Measurements from ENCODE around the gene SLC29A1. TPM values are rescaled to one million over a fixed set of nuclear protein-coding genes. Genes with fewer than 3 reads are reported as not detected.

Gene SLC29A1
- total RNA-seq, 2 donors from 2014 or later = 17.0 to 19.1 TPM

GRCh38 chr6:44245391-44245911 is 22.1 kb downstream of the SLC29A1 start:
- Histone ChIP-seq H3K27me3 (no peaks in the 10 kb centered on the region), H3K9ac (ENCODE audit: low read depth in 2 of 2, low read length in 2 of 2) (peak overlapping the region; percentile 91 to 100), H3K9me3 (no peaks in the 10 kb centered on the region), H3K4me1 (peaks cover 4% of the 10 kb centered on the region), H3K36me3 (peaks cover 7% of the 10 kb centered on the region), H3K4me3 (peak overlapping the region; percentile 91), H3K27ac (peak overlapping the region; percentile 97)
- no peak for DNase-seq
- no peak for TF ChIP-seq CTCF (IDR thresholded peaks at IDR 0.05)
- intact Hi-C loops (cut with DNase I) = no loop called here

GRCh38 chr6:44245912-44246662 is 22.7 kb downstream of the SLC29A1 start:
- peak; percentile 92 for DNase-seq
- Histone ChIP-seq H3K36me3 (peaks cover 14% of the 10 kb centered on the region), H3K27ac (peak overlapping the region; percentile 97), H3K9ac (ENCODE audit: low read depth in 2 of 2, low read length in 2 of 2) (peak overlapping the region; percentile 91 to 100), H3K4me3 (peak overlapping the region; percentile 91), H3K27me3 (no peaks in the 10 kb centered on the region), H3K9me3 (no peaks in the 10 kb centered on the region), H3K4me1 (peaks cover 4% of the 10 kb centered on the region)
- TF ChIP-seq CTCF (IDR thresholded peaks at IDR 0.05) = no peak
- intact Hi-C loops (cut with DNase I) = no loop called here

- H3K36me3 ChIP-seq = peaks cover 19% of the 10 kb centered on the region
- H3K9ac ChIP-seq (ENCODE audit: low read depth in 2 of 2, low read length in 2 of 2) = peak within 1 kb of the TSS; percentile 91 to 100
- peak within 1 kb of the TSS; percentile 91 for H3K4me3 ChIP-seq
- peaks cover 4% of the 10 kb centered on the region for H3K4me1 ChIP-seq
- no peaks in the 10 kb centered on the region for H3K9me3 ChIP-seq
- peak; percentile 98 for DNase-seq
- H3K27me3 ChIP-seq = no peaks in the 10 kb centered on the region
- no peak for TF ChIP-seq CTCF (IDR thresholded peaks at IDR 0.05)
- intact Hi-C loops (cut with DNase I) = no loop called here
- peak within 1 kb of the TSS; percentile 97 for H3K27ac ChIP-seq
Measured at GRCh38 chr6:44246663-44247337, 23.4 kb downstream of the SLC29A1 start, which contains the start of gene HSP90AB1. TSS of gene HSP90AB1 (plus strand) at chr6:44247101. CDS start at chr6:44248630, 1,529 bp downstream.

GRCh38 chr6:44247338-44248302 is 24.2 kb downstream of the SLC29A1 start:
- H3K36me3 ChIP-seq = peaks cover 22% of the 10 kb centered on the region
- peak overlapping the region; percentile 71 to 100 for H3K9ac ChIP-seq (ENCODE audit: low read depth in 2 of 2, low read length in 2 of 2)
- peak overlapping the region; percentile 91 for H3K4me3 ChIP-seq
- TF ChIP-seq CTCF (IDR thresholded peaks at IDR 0.05) = no peak
- DNase-seq = peak; percentile 88
- H3K9me3 ChIP-seq = no peaks in the 10 kb centered on the region
- intact Hi-C loops (cut with DNase I) = no loop called here
- H3K4me1 ChIP-seq = peaks cover 4% of the 10 kb centered on the region
- peak overlapping the region; percentile 97 for H3K27ac ChIP-seq
- H3K27me3 ChIP-seq = no peaks in the 10 kb centered on the region

GRCh38 chr6:44248579-44248978 is 25.2 kb downstream of the SLC29A1 start:
- TF ChIP-seq CTCF (IDR thresholded peaks at IDR 0.05) = no peak
- Histone ChIP-seq H3K4me3 (peak overlapping the region; percentile 91), H3K9me3 (no peaks in the 10 kb centered on the region), H3K27me3 (no peaks in the 10 kb centered on the region), H3K27ac (peak overlapping the region; percentile 97), H3K9ac (ENCODE audit: low read depth in 2 of 2, low read length in 2 of 2) (peak overlapping the region in 1 of 2 donors; percentile 100), H3K4me1 (peaks cover 4% of the 10 kb centered on the region), H3K36me3 (peaks cover 22% of the 10 kb centered on the region)
- DNase-seq = no peak
- intact Hi-C loops (cut with DNase I) = no loop called here
